IPS-11a (cell line): Measurements from ENCODE around the gene PGP.

ENCODE experiments used
- H3K4me3 ChIP-seq: one replicate; pipeline ENCODE4 v1.5.1; 2013; ENCODE audit warnings: low read depth, low read length, control low read depth

PGP gene

GRCh38 chr16:2184346-2184745, 30.3 kb downstream of the PGP start:
- no peak overlapping the region for H3K4me3 ChIP-seq

GRCh38 chr16:2183671-2184070, 31.0 kb downstream of the PGP start:
- H3K4me3 ChIP-seq: no peak overlapping the region

GRCh38 chr16:2181952-2182351, 32.7 kb downstream of the PGP start:
- H3K4me3 ChIP-seq: no peak overlapping the region

GRCh38 chr16:2180962-2181923, 33.4 kb downstream of the PGP start:
- H3K4me3 ChIP-seq: no peak overlapping the region

GRCh38 chr16:2180461-2180860, 34.2 kb downstream of the PGP start:
- no peak overlapping the region for H3K4me3 ChIP-seq

- H3K4me3 ChIP-seq: no peak overlapping the region
Measured at GRCh38 chr16:2179576-2179975, 35.1 kb downstream of the PGP start.

- no peak overlapping the region for H3K4me3 ChIP-seq
Measured at GRCh38 chr16:2179107-2179501, 35.5 kb downstream of the PGP start.

GRCh38 chr16:2178321-2179106, 36.1 kb downstream of the PGP start:
- H3K4me3 ChIP-seq: no peak overlapping the region

GRCh38 chr16:2177561-2177960, 37.1 kb downstream of the PGP start:
- no peak overlapping the region for H3K4me3 ChIP-seq

- H3K4me3 ChIP-seq: no peak overlapping the region
Measured at GRCh38 chr16:2177101-2177500, 37.5 kb downstream of the PGP start.

GRCh38 chr16:2176047-2176446, 38.6 kb downstream of the PGP start:
- no peak overlapping the region for H3K4me3 ChIP-seq

GRCh38 chr16:2175454-2175853, 39.2 kb downstream of the PGP start:
- no peak overlapping the region for H3K4me3 ChIP-seq

GRCh38 chr16:2174396-2175131, 40.1 kb downstream of the PGP start:
- no peak overlapping the region for H3K4me3 ChIP-seq

- no peak overlapping the region for H3K4me3 ChIP-seq
Measured at GRCh38 chr16:2173916-2174315, 40.7 kb downstream of the PGP start.

- H3K4me3 ChIP-seq: no peak overlapping the region
Measured at GRCh38 chr16:2173366-2173765, 41.3 kb downstream of the PGP start.

- H3K4me3 ChIP-seq: no peak overlapping the region
Measured at GRCh38 chr16:2172688-2173335, 41.8 kb downstream of the PGP start.

- H3K4me3 ChIP-seq: no peak overlapping the region
Measured at GRCh38 chr16:2171601-2172178, 43.0 kb downstream of the PGP start.

GRCh38 chr16:2170587-2171435, 43.8 kb downstream of the PGP start:
- H3K4me3 ChIP-seq: no peak overlapping the region

GRCh38 chr16:2170080-2170479, 44.6 kb downstream of the PGP start:
- no peak overlapping the region for H3K4me3 ChIP-seq
